Panc1 (cell line): ENCODE results near the gene HSF2BP. TPM values are rescaled to one million over a fixed set of nuclear protein-coding genes. Genes with fewer than 3 reads are reported as not detected.
"Not testable (repeated sequence)": the region's sequence is repeated elsewhere in the genome, so short reads cannot be mapped to it uniquely, and the experiment has no call there.

Experiments used
- ATAC-seq: fragments of 200-7000 bp; cut with Tn5 transposase; 2 replicates; pipeline ENCODE4 v1.9.1; 2020; ENCODE audit warnings: mild to moderate bottlenecking, moderate library complexity
- BruUV-seq: library from RNA; stranded (reverse); fragments of 400-500 nt; replicated peaks from 2 replicates; lab custom pipeline; 2021; lab: Mats Ljungman, UMichigan
- CTCF ChIA-PET: fragments of 300-600 bp; sonication (Branson Sonifier 250); formaldehyde crosslinking; loops from one replicate; lab custom pipeline; 2022; ENCODE audit warnings: antibody characterized with exemption; lab: Charles Lee
- POLR2A ChIA-PET: fragments of 300-600 bp; sonication (Branson Sonifier 250); formaldehyde crosslinking; loops from one replicate; lab custom pipeline; 2022; ENCODE audit warnings: antibody characterized with exemption; lab: Charles Lee
- DNase-seq: peaks from one replicate; pipeline ENCODE4 v3.0.0-alpha.2; 2010; ENCODE audit warnings: low read depth, low spot score
- H3K27ac ChIP-seq: 2 replicates; pipeline ENCODE4 v1.5.1; 2011; ENCODE audit warnings: mild to moderate bottlenecking, low read length, inconsistent platforms
- H3K27me3 ChIP-seq: fragments of 200-500 bp; sonication (Bioruptor generic); 2 replicates; pipeline ENCODE4 v1.6.0; 2014; ENCODE audit warnings: low read length, inconsistent platforms; ENCODE audit not compliant: control insufficient read depth, insufficient read depth
- H3K36me3 ChIP-seq: fragments of 200-500 bp; sonication (Bioruptor generic); 2 replicates; pipeline ENCODE4 v1.5.1; 2014; ENCODE audit warnings: inconsistent platforms, mild to moderate bottlenecking, low read length, moderate library complexity; ENCODE audit not compliant: control insufficient read depth, insufficient read depth
- H3K4me1 ChIP-seq: 2 replicates; pipeline ENCODE4 v1.5.1; 2011; ENCODE audit warnings: inconsistent platforms, mild to moderate bottlenecking, low read length, moderate library complexity; ENCODE audit not compliant: control insufficient read depth, insufficient read depth
- H3K4me3 ChIP-seq, 2 experiments: 2 replicates each; pipeline ENCODE4 v1.5.1; 2011 to 2012; ENCODE audit warnings: low read depth in 2 of 2, low read length in 2 of 2, mild to moderate bottlenecking in 2 of 2, inconsistent platforms in 1 of 2, moderate library complexity in 1 of 2
- H3K9me3 ChIP-seq: fragments of 200-500 bp; sonication (Bioruptor generic); 2 replicates; pipeline ENCODE4 v1.5.1; 2014; ENCODE audit warnings: low read depth, mild to moderate bottlenecking, inconsistent platforms, low read length, moderate library complexity; ENCODE audit not compliant: control insufficient read depth, insufficient read depth
- in situ Hi-C: cut with HindIII; loops from 2 replicates; pipeline ENCODE4 v1.10.0; 2016; ENCODE audit warnings: low sequenced_read_pairs, low pct_unique_long_range_greater_than_20kb
- intact Hi-C: fragments of 100-400 bp; cut with micrococcal nuclease; formaldehyde crosslinking; loops from one replicate; pipeline ENCODE4 v1.10.0; 2022; ENCODE audit not compliant: unreplicated experiment
- total RNA-seq: library from RNA; stranded (reverse); gene quantifications from one replicate; pipeline ENCODE4 v1.2.1, GENCODE V29; 2021; ENCODE audit not compliant: unreplicated experiment

HSF2BP gene
- total RNA-seq, 1 experiment from 2014 or later = 4.2 TPM

GRCh38 chr21:43503892-43504291 is 155.4 kb downstream of the HSF2BP start:
- H3K4me1 ChIP-seq, intact Hi-C loops, H3K9me3 ChIP-seq, DNase-seq, in situ Hi-C loops, H3K4me3 ChIP-seq, H3K36me3 ChIP-seq, POLR2A ChIA-PET, CTCF ChIA-PET, BruUV-seq, ATAC-seq, H3K27me3 ChIP-seq, H3K27ac ChIP-seq: not testable (repeated sequence)

GRCh38 chr21:43503075-43503750 is 156.1 kb downstream of the HSF2BP start:
- H3K9me3 ChIP-seq, H3K36me3 ChIP-seq, DNase-seq, H3K4me1 ChIP-seq, H3K27ac ChIP-seq, in situ Hi-C loops, H3K27me3 ChIP-seq, POLR2A ChIA-PET, BruUV-seq, H3K4me3 ChIP-seq, intact Hi-C loops, CTCF ChIA-PET: not testable (repeated sequence)
- ATAC-seq = peak; percentile 52; the same call in 1 of the 2 replicates

- intact Hi-C loops = not testable (repeated sequence)
Observed at GRCh38 chr21:43502407-43503071, 156.7 kb downstream of the HSF2BP start.

GRCh38 chr21:43498924-43499323 is 160.4 kb downstream of the HSF2BP start:
- CTCF ChIA-PET, POLR2A ChIA-PET: not testable (repeated sequence)

More at GRCh38 chr21:43502407-43503071, 156.7 kb downstream of the HSF2BP start:
- BruUV-seq, H3K4me1 ChIP-seq, in situ Hi-C loops, DNase-seq, H3K4me3 ChIP-seq, H3K27me3 ChIP-seq, H3K9me3 ChIP-seq, CTCF ChIA-PET, H3K27ac ChIP-seq, H3K36me3 ChIP-seq, POLR2A ChIA-PET: not testable (repeated sequence)
- ATAC-seq = peak; percentile 62; the same call in 1 of the 2 replicates

GRCh38 chr21:43498065-43498464 is 161.2 kb downstream of the HSF2BP start:
- peak; percentile 85 for ATAC-seq
- CTCF ChIA-PET, in situ Hi-C loops, H3K9me3 ChIP-seq, H3K4me1 ChIP-seq, intact Hi-C loops, H3K27me3 ChIP-seq, DNase-seq, H3K27ac ChIP-seq, H3K4me3 ChIP-seq, BruUV-seq, H3K36me3 ChIP-seq, POLR2A ChIA-PET: not testable (repeated sequence)

More at GRCh38 chr21:43498924-43499323, 160.4 kb downstream of the HSF2BP start:
- H3K4me1 ChIP-seq, BruUV-seq, ATAC-seq, H3K36me3 ChIP-seq, H3K27ac ChIP-seq, intact Hi-C loops, H3K4me3 ChIP-seq, DNase-seq, H3K9me3 ChIP-seq, in situ Hi-C loops, H3K27me3 ChIP-seq: not testable (repeated sequence)

- H3K36me3 ChIP-seq, POLR2A ChIA-PET, BruUV-seq, H3K27ac ChIP-seq, H3K4me3 ChIP-seq, intact Hi-C loops, in situ Hi-C loops, DNase-seq, H3K9me3 ChIP-seq, CTCF ChIA-PET, H3K27me3 ChIP-seq, H3K4me1 ChIP-seq: not testable (repeated sequence)
- ATAC-seq = peak; percentile 76
Observed at GRCh38 chr21:43494279-43495012, 164.8 kb downstream of the HSF2BP start.

- POLR2A ChIA-PET, BruUV-seq, H3K27me3 ChIP-seq, H3K4me1 ChIP-seq, H3K36me3 ChIP-seq, H3K27ac ChIP-seq, H3K4me3 ChIP-seq, intact Hi-C loops, CTCF ChIA-PET, H3K9me3 ChIP-seq, DNase-seq, in situ Hi-C loops: not testable (repeated sequence)
- ATAC-seq = peak; percentile 44; the same call in 1 of the 2 replicates
Observed at GRCh38 chr21:43493471-43493870, 165.8 kb downstream of the HSF2BP start.
